Measurements from ENCODE around the gene KIF26B.
"Not testable (repeated sequence)": the region's sequence is repeated elsewhere in the genome, so short reads cannot be mapped to it uniquely, and the experiment has no call there.

The KIF26B gene

DNA sequence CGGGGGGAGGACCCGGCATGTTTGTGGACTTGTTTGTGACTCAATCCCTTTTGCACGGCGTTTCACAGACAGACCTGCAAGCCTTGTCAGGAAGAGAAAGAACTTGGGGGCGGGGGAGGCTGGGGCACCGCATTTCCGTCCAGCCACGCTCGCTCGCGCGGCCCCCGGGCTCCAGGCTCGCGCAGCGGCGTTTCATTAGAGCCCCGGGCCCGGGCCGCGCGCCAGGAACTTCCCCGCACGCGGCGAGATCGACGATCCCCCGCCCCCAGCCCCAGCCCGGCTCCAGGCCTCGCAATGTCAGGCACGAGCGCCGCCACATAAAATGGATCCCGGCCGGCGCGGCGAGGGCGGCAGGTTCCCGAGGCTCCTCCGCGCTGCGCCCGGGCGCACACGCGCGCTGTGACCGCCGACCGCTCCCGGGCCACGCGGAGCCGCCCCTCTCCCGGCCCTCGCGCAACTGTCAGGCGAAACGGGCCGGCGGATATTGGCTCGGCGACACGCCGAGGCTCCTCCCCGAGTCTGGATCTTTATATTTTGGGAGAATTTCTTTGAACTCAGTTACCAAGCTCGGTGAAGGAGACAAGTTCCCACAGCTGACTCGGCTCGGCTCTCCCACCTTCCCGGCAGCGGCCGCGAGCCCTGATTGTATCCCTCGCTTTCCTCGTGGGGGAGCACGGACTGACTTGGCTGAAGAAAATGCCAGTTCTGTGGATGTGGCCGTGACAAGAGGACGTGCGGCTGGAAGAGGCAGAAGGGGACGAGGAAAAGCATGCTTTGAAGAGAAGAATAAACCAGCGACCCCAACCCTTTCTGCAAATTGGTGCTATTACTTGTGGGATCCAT, at the start of gene KIF26B:
TSS of gene KIF26B (plus strand) at position 557 of the 843 bp plus-strand sequence. CDS start 440 bp downstream, outside the sequence.
- FAIRE-seq, result no peak
- peak; percentile 31 for DNase-seq (ENCODE audit: insufficient read length, low spot score)

DNA sequence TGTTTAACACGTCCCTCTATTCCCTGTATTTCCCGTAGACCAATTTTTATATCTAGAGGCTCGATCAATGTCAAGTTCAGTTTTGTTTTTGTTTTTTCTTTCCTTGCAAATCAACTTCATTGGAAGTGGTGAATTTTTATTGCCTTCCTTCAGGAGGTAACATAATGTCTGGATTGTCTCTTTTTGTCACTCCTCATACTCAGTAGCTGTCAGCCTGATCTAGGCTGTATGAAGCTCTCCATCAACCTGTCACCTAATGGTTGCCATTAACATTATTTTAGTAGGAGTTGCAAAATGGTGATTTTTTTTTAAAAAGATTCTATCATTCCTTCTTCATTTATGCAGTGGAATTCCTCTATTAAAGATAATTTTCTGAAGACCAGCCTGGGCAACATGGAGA, 49.7 kb upstream of the KIF26B start:
- DNase-seq (ENCODE audit: insufficient read length, low spot score) (no peak), FAIRE-seq (no peak)

DNA sequence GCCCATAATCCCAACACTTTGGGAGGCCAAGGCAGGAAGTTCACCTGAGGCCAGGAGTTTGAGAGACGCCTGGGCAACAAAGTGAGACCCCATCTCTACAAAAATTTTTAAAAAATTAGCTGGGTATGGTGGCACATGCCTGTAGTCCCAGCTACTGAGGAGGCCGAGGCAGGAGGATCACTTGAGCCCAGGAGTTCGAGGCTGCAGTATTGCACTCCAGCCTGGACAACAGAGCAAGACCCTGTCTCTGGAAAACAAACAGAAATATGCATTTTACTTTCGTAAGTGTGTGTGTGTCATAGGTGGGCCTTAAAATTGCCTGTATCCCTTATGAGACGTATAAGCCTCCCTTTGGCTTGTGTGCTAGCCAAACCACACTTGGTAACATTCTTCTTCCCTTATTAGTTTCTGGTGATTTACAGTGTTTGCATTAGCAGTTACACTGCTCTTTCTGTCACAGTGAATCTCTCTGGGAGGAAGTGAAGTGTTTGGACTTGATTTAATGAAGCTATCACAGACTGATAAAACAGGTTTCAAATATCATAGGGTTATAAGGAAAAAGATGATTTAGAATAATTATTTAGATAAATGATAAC, 48.9 kb upstream of the KIF26B start:
- no peak for FAIRE-seq
- DNase-seq (ENCODE audit: insufficient read length, low spot score), result no peak

DNA sequence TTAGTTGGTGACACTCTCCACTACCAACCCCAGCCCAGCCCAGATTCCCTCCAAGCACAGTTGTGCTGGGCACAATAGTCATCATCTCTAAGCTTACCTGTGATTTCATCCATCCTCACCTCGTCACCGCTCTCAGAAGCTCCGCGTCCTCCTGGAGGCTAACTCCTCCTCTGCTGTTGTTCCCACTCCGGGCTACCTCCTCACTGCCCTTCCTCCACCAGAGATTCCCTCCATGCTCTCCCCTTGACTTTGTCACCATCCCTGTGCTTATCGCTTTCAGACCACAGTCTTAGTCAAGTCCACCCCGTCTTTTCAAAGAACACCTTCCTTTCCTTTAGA, 47.0 kb upstream of the KIF26B start:
- DNase-seq (ENCODE audit: insufficient read length, low spot score), result no peak
- no peak for FAIRE-seq

DNA sequence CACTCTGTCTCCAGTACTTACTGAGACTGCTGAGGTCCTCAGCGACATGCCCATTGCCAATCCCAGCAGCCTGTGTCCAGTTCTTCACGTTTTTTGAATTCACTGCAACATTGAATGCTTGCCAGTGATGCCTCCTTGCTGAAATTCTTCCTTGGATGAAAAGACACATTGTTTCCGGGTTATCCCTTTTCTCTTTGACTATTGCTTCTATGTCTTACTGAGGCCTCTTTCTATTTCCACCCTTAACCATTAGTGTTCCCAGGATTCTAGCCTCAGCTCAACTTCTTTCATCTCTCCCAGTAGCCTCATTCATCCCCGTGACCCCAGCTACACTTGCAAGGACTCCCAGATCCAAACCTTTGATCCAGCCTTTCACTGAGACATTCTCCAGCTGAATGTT, 46.5 kb upstream of the KIF26B start:
- DNase-seq (ENCODE audit: insufficient read length, low spot score), result no peak
- no peak for FAIRE-seq

DNA sequence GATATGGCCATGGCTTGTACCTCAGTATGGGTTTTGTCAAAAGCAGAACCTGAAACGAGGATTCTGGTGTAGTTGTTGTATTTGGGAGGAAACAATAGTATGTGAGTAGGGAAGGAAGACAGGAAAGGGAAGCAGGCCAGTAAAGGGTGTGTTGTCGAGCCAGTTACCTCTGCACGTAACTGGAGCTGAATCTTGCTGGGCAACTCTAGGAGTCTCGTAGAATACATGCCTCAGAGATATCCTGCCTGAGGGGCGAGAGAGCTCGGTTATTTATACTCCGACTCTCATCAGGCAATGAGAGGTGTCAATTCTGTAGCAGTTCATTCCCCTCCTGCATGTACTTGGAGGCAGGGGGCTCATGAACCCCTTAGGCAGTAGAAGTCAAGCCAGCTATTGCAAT, 45.9 kb upstream of the KIF26B start:
- DNase-seq (ENCODE audit: insufficient read length, low spot score), result no peak
- no peak for FAIRE-seq

DNA sequence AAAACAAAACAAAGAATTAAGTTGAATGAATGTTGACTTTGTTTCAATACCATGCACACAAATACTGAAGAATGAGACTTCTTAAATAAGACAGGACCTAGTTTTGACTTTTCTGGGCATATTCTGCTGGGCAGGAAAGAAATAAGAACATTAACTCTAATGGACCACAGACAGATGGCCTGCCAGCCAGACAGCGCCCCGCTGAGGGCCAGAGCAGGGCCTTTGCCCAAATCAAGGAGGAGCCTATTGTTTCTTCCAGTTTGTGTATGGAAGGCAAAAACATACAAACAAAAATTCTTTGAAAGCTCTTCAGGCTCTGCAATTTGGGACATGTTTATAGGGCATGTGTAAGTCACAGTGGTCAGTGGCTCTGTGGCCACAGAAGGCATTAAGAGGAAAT, 44.4 kb upstream of the KIF26B start:
- no peak for DNase-seq (ENCODE audit: insufficient read length, low spot score)
- FAIRE-seq, result no peak

DNA sequence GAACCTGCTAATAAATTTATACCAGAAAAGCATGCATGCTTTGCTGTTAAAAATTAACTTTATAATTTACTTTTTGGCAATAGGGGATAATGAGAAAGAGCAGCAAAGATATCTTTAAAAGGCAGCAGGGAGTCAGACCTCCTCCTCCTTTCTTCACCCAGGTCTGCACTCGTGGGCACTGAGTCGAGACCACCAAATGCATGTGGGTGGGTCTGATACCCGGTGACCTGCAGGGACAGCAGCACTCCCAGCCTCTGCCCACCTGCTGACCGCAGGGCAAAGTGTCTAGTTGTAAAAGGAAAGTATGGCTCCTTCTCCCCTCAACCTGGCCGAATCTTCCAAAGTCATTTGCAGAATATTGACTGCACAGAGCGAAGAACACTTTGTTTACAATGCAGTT, 43.7 kb upstream of the KIF26B start:
- no peak for FAIRE-seq
- no peak for DNase-seq (ENCODE audit: insufficient read length, low spot score)

DNA sequence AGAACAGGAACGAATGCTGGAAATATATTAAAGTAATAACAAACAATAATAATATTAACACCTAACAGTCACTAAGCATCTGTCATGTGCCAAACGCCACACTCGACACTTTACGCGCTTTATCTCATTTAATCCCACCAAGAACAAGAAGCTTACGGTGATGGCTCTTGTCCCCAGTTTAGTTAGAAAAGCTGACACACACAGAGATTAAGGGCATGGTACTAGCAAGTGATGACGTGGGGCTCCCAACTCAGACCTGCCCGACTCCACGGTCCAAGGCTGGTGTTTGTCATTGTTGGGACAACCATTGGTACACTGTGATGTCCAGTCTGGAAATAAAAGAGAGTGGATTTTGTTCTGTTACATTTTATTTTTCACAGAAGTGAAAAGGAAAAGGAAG, 41.1 kb upstream of the KIF26B start:
- FAIRE-seq (no peak), DNase-seq (ENCODE audit: insufficient read length, low spot score) (no peak)

DNA sequence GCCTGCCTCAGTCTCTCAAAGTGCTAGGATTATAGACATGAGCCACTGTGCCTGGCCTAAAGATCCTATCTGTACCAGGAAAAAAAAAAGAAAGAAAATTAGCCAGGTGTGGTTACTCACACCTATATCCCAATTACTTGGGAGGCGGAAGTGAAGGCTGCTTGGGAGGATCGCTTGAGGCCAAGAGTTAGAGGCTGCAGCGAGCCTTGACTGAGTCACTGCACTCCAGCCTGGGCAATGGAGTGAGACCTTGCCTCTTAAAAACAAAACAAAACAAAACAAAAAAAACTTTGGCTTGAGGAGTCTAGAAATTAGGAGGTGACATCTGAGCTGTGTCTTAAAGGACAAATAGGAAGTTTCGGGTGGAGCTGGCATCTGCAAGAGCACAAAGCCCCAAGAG, 38.7 kb upstream of the KIF26B start:
- FAIRE-seq (no peak), DNase-seq (ENCODE audit: insufficient read length, low spot score) (no peak)

DNA sequence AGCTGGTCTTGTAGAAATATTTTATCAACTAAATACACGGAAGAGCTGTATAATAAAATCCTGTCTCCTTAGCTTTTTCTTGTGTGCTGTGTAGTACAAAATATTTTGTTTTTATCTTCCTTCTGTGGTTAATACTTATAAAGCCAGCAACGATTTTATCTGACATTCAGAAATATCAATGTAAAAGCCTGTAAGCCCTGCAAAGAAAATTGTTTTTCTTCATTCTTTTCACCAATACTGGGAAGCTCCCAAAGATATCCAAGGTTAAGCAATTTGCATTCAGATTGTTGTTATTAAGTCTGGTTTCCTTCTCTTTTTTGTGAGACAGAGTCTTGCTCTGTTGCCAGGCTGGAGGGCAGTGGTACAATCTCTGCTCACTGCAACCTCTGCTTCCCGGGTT, 38.0 kb upstream of the KIF26B start:
- FAIRE-seq (no peak), DNase-seq (ENCODE audit: insufficient read length, low spot score) (no peak)

DNA sequence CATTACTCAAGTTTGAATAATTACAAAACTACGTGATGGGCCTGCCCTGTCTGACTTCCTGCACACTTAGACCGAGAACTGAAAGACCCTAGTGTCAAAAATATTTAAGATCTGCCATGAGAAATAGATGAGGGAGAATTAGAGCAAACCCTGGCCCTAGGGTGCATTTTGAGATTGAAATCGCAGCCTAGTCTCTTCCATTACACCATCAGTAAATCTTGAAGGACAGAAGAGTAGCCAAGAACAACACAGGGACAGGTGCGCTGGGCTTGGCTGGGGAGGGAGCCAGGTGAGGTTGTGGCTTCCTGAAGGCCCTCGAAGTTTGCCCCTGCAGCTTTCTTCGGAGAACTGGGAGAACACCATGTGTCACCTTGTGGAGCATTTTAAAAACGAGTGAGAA, 36.7 kb upstream of the KIF26B start:
- DNase-seq (ENCODE audit: insufficient read length, low spot score) (no peak), FAIRE-seq (no peak)

DNA sequence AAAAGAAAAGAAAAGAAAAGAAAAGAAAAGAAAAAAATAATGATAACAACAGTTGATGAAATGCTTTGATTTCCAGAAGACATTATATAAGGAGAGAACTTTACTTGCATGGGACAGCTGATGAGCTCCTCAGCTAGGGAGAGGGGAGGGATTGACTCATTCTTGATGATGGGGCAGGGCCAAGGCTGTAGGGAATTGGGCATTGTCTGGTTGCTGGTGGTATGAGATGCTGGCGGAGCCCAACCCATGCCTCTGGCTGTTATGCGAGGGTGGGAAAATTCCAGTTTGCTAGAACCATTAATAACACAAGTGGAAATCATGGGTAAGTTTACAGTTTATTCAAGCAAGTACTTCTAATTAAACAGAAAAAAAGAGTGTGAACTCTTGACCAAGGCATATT, 36.0 kb upstream of the KIF26B start:
- no peak for FAIRE-seq
- DNase-seq (ENCODE audit: insufficient read length, low spot score), result no peak

DNA sequence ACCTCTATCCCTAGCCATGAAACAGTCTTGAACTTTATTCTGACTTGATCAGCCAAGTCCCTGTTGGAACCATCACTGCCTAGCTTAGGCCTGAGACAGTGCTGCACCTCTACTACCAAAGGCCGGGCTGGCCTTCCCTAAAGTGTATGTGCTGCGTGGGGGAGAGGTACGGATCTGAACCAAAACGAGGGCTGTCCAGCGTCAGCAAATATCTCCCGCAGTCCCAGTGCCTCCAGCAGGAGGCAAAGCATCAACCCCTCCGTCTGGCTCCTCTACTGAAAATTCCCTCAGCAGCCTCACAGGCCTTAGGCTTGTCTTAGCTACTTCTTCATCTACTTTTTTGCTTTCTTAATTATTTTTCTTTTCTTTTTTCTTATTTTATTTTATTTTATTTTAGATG, 33.3 kb upstream of the KIF26B start:
- no peak for DNase-seq (ENCODE audit: insufficient read length, low spot score)
- no peak for FAIRE-seq

DNA sequence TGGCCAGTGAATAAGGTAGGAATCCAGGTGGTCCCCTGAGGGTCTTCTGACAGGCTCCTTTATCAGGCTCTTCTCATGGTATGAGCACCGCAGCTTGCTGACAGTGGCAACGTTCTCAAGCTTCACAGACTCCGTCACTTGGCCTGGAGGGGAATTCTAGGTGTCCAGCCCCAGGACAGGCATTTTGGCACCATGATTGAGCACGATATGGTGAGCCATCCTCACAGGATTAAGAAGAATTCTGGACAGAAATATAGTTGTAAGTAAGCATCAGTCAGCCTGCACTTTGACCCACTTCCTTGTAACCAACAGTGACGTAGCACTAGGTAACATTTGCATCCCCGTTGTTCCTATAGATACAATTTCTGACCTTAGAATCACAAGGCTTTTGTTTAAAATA, 30.5 kb upstream of the KIF26B start:
- FAIRE-seq (no peak), DNase-seq (ENCODE audit: insufficient read length, low spot score) (no peak)

DNA sequence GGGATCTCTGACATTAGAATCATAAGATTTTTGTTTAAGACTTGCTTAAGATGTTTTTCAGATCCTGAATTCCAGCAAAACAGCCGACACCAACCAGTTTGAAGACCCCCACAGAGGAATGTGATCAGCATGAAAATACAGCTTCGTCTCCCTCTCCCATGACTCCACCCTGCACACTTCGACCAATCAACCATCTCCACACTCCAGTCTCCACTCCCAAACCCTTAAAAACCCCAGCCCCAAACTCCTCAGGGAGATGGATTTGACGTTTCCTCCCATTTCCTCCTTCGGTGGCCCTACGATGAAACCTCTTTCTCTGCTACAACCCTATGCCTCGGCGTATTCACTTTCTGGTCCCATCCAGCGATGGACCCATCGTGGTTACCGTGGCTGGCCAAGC, 30.1 kb upstream of the KIF26B start:
- FAIRE-seq, result no peak
- no peak for DNase-seq (ENCODE audit: insufficient read length, low spot score)

DNA sequence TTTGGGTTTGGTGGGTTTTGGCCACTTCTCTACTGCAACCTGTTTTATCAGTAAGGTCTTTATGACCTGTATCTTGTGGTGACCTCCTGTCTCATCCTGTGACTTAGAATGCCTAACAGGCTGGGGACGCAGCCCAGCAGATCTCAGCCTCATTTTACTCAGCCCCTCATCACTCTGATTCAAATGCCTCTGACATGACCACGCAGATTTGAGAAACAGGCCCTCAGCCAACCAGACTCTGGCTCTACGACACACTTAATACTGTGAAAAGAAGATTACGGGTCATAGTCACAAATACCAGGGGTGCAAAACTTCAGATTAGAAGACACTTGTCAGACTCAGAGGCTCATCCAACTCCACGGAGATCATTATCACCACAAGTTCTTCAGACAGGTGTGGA, 28.3 kb upstream of the KIF26B start:
- FAIRE-seq, result no peak
- DNase-seq (ENCODE audit: insufficient read length, low spot score), result no peak

DNA sequence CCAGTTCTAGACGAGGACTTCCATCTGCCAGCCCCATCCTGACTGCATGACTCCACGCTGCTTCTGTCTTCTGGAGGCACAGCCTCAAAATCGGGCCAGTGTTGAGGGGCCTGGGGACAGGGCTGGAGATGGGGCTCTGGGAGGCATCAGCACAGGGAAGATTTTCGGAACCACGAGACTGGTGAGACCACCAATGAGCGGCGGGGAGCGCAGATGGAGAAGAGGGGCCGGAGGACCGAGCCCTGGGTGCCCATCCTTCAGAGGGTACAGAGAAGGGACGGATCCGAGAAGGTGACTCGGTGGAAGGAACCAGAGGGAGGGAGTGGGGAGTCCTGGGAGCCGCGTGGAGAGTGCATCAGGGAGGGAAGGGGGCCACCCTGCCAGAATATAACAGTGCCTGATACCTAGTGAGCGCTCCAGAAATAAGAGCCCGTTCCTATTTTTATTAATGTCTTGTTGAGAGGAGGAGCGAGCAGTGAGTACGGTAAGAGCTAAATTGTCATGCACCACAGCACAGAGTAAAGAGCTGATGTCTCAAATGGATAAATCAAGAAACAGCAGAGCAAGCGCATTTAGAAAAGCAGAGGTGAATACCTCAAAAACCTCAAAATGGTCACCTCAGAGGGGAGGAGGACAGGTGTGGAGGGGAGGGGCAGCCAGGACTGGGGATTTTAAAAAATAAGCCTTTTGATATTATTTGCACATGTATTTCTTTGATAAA, 26.2 kb upstream of the KIF26B start:
- DNase-seq (ENCODE audit: insufficient read length, low spot score), result no peak
- FAIRE-seq, result no peak

DNA sequence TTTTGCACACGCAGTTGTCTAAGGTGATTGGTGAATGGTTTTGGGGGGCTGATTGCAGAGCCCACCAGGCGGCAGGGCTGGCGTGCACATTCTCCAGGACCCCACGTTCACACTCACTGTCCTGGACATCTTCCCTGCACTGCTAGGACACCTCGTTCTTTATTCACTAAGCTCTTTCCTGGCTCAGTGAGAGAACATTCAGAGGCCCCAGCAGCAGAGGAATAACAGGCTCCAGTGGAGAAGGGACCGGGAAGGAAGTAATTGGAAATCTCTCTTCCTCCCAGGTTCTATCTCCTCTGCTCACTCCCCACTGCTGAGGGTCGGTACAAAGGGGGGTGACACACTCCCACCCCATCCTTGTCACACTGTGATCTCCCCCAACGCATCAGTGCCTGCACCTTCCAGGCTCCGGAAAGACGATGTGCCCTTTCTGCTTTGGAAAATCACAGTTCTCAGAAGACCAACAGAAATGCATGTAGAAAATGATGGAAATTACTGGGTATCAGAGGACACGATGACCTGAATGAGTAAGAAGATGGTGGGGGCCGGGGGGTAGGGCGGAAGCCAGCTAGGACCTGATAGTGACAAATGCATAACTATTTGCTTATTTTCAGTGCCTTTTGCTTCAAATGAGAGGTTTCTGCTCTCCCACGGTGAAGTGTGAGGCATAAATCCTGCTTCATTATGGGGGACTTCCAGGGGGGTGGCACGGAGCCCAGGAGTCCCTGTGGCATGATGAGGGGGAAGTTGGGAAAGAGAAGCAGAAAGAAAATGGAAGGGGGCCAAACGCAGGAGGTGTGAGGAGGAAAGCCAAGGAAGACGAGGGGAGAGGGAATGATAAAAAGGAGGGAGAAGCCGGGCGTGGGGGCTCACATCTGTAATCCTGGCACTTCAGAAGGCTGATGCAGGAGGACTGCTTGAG, 25.2 kb upstream of the KIF26B start:
- DNase-seq (ENCODE audit: insufficient read length, low spot score), result no peak
- no peak for FAIRE-seq

DNA sequence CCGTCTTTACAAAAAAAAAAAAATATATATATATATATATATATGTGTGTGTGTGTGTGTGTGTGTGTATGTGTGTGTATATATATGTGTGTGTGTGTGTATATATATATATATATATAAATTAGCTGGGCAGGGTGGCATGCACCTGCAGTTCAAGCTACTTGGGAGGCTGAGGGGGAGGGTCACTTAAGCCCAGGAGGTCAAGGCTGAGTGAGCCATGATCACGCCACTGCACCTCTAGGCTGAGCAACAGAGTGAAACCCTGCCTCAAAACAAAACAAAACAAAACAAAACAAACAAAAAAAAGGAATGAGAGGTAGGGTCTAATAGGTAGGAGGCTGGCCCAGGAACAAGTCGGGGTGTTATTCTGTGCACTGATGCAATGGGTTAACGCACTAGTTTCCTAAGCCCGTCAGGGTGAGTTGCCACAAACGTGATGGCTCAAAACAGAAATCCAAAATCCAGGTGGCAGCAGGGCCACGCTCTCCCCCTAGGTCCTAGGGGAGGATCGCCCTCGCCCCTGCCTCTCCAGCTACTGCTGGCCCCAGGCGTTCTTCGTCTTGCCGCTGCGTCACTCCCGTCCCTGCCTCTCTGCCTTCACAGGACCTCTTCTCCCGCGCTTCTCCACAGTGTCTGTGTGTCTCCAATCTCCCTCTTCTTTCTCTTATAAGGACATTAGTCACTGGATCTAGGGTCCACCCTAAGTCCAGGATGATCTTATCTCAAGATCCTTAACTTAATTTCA, 24.3 kb upstream of the KIF26B start:
- not testable (repeated sequence) for DNase-seq (ENCODE audit: insufficient read length, low spot score); FAIRE-seq

Measured in GM19239 (cell line).